Keratinocyte (primary cell): ENCODE results near the gene IFNG-AS1. TPM values are rescaled to one million over a fixed set of nuclear protein-coding genes. Genes with fewer than 3 reads are reported as not detected.

ENCODE experiments used
- DNase-seq: peaks from one replicate; pipeline ENCODE4 v3.0.0-alpha.2; 2011; ENCODE audit warnings: low read depth, missing footprints, low spot score
- FAIRE-seq: peaks from 2 replicates; lab custom pipeline; 2011; peaks lifted over from hg19 to GRCh38; lab: Jason Lieb, UNC
- H2AFZ ChIP-seq: 2 replicates; pipeline ENCODE4 v1.6.0; 2012; ENCODE audit warnings: low read length, control low read depth, inconsistent platforms; ENCODE audit not compliant: control insufficient read depth
- H3K27ac ChIP-seq: 2 replicates; pipeline ENCODE4 v1.5.1; 2011; ENCODE audit warnings: low read length; ENCODE audit not compliant: control insufficient read depth, insufficient read depth
- H3K27me3 ChIP-seq: 3 replicates; pipeline ENCODE4 v1.6.0; 2011; ENCODE audit warnings: low read length; ENCODE audit not compliant: control insufficient read depth, insufficient read depth; ENCODE audit errors: extremely low read depth
- H3K36me3 ChIP-seq, 2 experiments: 2 replicates in 1 of 2; 3 replicates in 1 of 2; pipeline ENCODE4 v1.5.1; 2011; ENCODE audit warnings: low read length in 2 of 2, mild to moderate bottlenecking in 1 of 2; ENCODE audit not compliant: control insufficient read depth in 2 of 2, insufficient read depth in 2 of 2; ENCODE audit errors: extremely low read depth in 1 of 2
- H3K4me1 ChIP-seq: 3 replicates; pipeline ENCODE4 v1.5.1; 2011; ENCODE audit warnings: low read length; ENCODE audit not compliant: control insufficient read depth, insufficient read depth; ENCODE audit errors: extremely low read depth
- H3K4me2 ChIP-seq: 3 replicates; pipeline ENCODE4 v1.6.0; 2011; ENCODE audit warnings: low read depth, low read length; ENCODE audit not compliant: control insufficient read depth, insufficient read depth; ENCODE audit errors: extremely low read depth
- H3K4me3 ChIP-seq, 3 experiments: fragments of 200-600 bp in 1 of 3; sonication (generic) in 1 of 3; 2 replicates in 2 of 3; 3 replicates in 1 of 3; pipeline ENCODE4 v1.5.1; 2011 to 2016; ENCODE audit warnings: low read length in 3 of 3, mild to moderate bottlenecking in 3 of 3, control low read depth in 2 of 3, inconsistent platforms in 1 of 3, low read depth in 1 of 3, mixed read lengths in 1 of 3, mixed run types in 1 of 3, moderate library complexity in 1 of 3; ENCODE audit not compliant: control insufficient read depth in 2 of 3, insufficient read depth in 2 of 3; ENCODE audit errors: extremely low read depth in 1 of 3
- H3K79me2 ChIP-seq: 2 replicates; pipeline ENCODE4 v1.6.0; 2012; ENCODE audit warnings: low read length; ENCODE audit not compliant: control insufficient read depth, insufficient read depth
- H3K9ac ChIP-seq: 3 replicates; pipeline ENCODE4 v1.6.0; 2011; ENCODE audit warnings: low read length; ENCODE audit not compliant: control insufficient read depth, insufficient read depth; ENCODE audit errors: extremely low read depth
- H3K9me1 ChIP-seq: 3 replicates; pipeline ENCODE4 v1.6.0; 2011; ENCODE audit warnings: low read length; ENCODE audit not compliant: control insufficient read depth, insufficient read depth; ENCODE audit errors: extremely low read depth
- H3K9me3 ChIP-seq: 2 replicates; pipeline ENCODE4 v1.5.1; 2012; ENCODE audit warnings: low read depth, low read length; ENCODE audit not compliant: control insufficient read depth
- H4K20me1 ChIP-seq: 3 replicates; pipeline ENCODE4 v1.6.0; 2011; ENCODE audit warnings: low read length; ENCODE audit not compliant: control insufficient read depth, insufficient read depth; ENCODE audit errors: extremely low read depth
- EZH2 ChIP-seq: IDR thresholded peaks from one replicate; pipeline ENCODE4 v1.6.1; 2012; ENCODE audit warnings: inconsistent platforms, mild to moderate bottlenecking, low read length, moderate library complexity
- dilution Hi-C: fragments of 300-500 bp; cut with MboI; formaldehyde crosslinking; loops from one replicate; pipeline ENCODE4 v1.7.0; 2020; ENCODE audit warnings: low sequenced_read_pairs; ENCODE audit not compliant: extremely low pct_ligation_motif_present
- polyA plus RNA-seq, 5 experiments: library from polyadenylated mRNA; depleted of rRNA in 3 of 5; stranded (reverse) in 3 of 5; stranded (forward) in 1 of 5; unstranded in 1 of 5; fragments of >200 nt; gene quantifications; 1 replicate in 1 of 5; 2 replicates in 3 of 5; 3 replicates in 1 of 5; pipeline versions ENCODE4 v1.2.1 to v1.2.3, GENCODE V29; 2011 to 2012; ENCODE audit warnings: missing spikeins in 2 of 5, low read depth in 1 of 5, low replicate concordance in 1 of 5
- TF ChIP-seq, protein P1 (sequence below), 3 experiments: IDR thresholded peaks in 1 of 3; conservative IDR thresholded peaks in 1 of 3; optimal IDR thresholded peaks in 1 of 3; 2 replicates in 2 of 3; 3 replicates in 1 of 3; pipeline versions ENCODE3 to v1.5.1; 2011; ENCODE audit warnings: low read length in 3 of 3, mild to moderate bottlenecking in 3 of 3, moderate library complexity in 2 of 3, control low read depth in 1 of 3, inconsistent platforms in 1 of 3; ENCODE audit not compliant: insufficient read depth in 2 of 3; ENCODE audit errors: extremely low read depth in 1 of 3

IFNG-AS1 gene
- polyA plus RNA-seq, 1 donor (not counting 4 experiments of a cell fraction or from before 2014, with no cell fraction given), result not detected

DNA sequence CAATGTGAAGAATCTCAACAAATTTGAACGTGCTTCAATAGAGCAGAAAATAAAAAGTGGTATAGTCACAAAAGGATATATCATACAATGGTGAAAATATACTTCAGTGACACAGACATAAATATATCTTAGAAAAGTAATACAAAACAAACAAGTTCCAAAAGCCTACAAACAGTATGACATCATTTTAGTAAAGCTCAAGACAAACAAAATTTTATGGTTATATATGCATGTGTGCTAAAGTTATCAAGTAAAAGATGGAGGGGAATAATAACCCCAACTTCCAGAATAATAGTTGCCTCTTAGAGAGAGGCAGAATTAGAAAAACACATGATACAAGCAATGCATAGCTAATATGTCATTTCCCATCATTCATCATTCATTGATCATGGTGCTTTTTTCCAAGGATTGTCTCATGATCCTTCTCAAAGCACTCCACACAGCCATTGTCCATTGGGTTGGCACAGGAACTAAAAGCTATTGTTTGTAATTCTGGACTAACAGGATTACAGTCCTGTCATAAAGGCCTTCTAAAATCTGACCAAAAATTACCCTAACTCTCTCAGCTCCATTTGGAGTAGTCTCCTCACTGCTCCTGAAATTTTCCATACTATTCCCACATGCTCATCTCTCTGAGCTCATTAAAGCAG is 59.5 kb downstream of the IFNG-AS1 start:
- Histone ChIP-seq H3K9me3 (no peaks in the 10 kb centered on the region), H3K27ac (no peak overlapping the region), H3K4me2 (no peak overlapping the region), H2AFZ (no peak overlapping the region), H3K9me1 (no peaks in the 10 kb centered on the region), H3K79me2 (no peaks in the 10 kb centered on the region), H4K20me1 (no peaks in the 10 kb centered on the region), H3K9ac (no peak overlapping the region), H3K4me3 (no peak overlapping the region), H3K36me3 (no peaks in the 10 kb centered on the region), H3K27me3 (peaks cover 3% of the 10 kb centered on the region), H3K4me1 (no peaks in the 10 kb centered on the region)
- DNase-seq (no peak), FAIRE-seq (no peak)
- no peak for TF ChIP-seq EZH2
- TF ChIP-seq, protein P1, sequence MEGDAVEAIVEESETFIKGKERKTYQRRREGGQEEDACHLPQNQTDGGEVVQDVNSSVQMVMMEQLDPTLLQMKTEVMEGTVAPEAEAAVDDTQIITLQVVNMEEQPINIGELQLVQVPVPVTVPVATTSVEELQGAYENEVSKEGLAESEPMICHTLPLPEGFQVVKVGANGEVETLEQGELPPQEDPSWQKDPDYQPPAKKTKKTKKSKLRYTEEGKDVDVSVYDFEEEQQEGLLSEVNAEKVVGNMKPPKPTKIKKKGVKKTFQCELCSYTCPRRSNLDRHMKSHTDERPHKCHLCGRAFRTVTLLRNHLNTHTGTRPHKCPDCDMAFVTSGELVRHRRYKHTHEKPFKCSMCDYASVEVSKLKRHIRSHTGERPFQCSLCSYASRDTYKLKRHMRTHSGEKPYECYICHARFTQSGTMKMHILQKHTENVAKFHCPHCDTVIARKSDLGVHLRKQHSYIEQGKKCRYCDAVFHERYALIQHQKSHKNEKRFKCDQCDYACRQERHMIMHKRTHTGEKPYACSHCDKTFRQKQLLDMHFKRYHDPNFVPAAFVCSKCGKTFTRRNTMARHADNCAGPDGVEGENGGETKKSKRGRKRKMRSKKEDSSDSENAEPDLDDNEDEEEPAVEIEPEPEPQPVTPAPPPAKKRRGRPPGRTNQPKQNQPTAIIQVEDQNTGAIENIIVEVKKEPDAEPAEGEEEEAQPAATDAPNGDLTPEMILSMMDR (optimal IDR thresholded peaks at IDR 0.05 in 1 of 3, IDR thresholded peaks at IDR 0.05 in 1 of 3, conservative IDR thresholded peaks at IDR 0.05 in 1 of 3; ENCODE audit: extremely low read depth in 1 of 3, insufficient read depth in 2 of 3, low read length in 3 of 3), result no peak
- dilution Hi-C loops, result no loop called here

DNA sequence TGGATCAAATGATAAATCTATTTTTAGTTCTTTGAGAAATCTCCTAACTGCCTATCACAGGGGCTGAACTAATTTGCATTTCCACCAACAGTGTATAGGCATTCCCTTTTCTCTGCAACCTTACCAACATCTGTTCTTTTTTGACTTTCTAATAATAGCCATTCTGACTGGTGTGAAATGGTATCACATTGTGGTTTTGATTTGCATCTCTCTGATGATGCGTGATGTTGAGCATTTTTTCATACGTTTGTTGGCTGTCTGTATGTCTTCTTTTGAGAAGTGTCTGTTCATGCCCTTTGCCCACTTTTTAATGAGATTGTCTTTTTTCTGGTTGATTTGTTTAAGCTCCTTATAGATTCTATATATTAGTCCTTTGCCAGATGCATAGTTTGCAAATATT is 67.1 kb downstream of the IFNG-AS1 start:
- H3K27me3 ChIP-seq, result peaks cover 3% of the 10 kb centered on the region
- dilution Hi-C loops, result no loop called here
- H2AFZ ChIP-seq, result no peak overlapping the region
- H3K79me2 ChIP-seq, result no peaks in the 10 kb centered on the region
- no peaks in the 10 kb centered on the region for H4K20me1 ChIP-seq
- FAIRE-seq (no peak), DNase-seq (no peak)
- no peak overlapping the region for H3K4me3 ChIP-seq
- H3K27ac ChIP-seq, result no peak overlapping the region
- H3K4me1 ChIP-seq, result no peaks in the 10 kb centered on the region
- TF ChIP-seq EZH2, result no peak
- TF ChIP-seq, protein P1 (optimal IDR thresholded peaks at IDR 0.05 in 1 of 3, IDR thresholded peaks at IDR 0.05 in 1 of 3, conservative IDR thresholded peaks at IDR 0.05 in 1 of 3; ENCODE audit: extremely low read depth in 1 of 3, insufficient read depth in 2 of 3, low read length in 3 of 3), result no peak
- no peak overlapping the region for H3K9ac ChIP-seq
- H3K4me2 ChIP-seq, result no peak overlapping the region
- no peaks in the 10 kb centered on the region for H3K36me3 ChIP-seq
- no peaks in the 10 kb centered on the region for H3K9me3 ChIP-seq
- no peaks in the 10 kb centered on the region for H3K9me1 ChIP-seq
